ENCODE results near the gene EHBP1L1.

EHBP1L1 gene

DNA sequence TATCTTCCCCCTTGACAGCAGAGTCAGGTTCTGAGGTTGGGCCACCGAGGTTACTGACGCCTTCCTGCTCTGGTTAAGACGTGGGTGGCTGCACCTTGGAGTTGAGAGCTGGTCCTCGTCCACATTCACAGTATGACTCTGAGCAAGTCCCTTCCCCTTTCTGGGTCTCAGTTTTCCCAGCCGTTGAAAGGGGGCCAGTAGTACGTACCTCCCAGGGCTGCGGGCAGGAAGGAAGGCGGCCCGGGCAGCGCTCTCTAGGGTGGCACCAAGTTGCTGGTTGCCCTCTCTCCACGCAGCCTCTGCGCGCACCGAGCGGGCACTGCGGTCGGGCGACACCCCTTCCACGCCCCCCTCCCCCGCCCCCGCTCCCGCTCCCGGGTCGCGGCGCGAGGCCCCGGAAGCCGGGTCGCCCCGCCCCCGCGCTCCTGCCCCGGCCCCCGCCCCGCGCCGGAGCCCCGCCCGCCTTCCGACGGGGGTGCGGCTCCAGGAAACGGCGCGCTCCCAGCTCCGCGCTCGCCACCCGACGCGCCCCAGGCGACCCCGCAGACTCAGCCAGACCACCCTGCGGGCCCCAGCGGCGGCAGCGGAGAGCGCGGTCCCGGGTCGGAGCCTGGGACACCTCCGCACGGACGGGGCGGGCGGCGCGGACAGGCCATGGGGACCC, at the start of gene EHBP1L1:
Gene EHBP1L1, plus strand, starts transcription at position 486 of the 664 bp plus-strand sequence. CDS start 250 bp downstream, outside the sequence.
- DNase-seq = peak; percentile 91

DNA sequence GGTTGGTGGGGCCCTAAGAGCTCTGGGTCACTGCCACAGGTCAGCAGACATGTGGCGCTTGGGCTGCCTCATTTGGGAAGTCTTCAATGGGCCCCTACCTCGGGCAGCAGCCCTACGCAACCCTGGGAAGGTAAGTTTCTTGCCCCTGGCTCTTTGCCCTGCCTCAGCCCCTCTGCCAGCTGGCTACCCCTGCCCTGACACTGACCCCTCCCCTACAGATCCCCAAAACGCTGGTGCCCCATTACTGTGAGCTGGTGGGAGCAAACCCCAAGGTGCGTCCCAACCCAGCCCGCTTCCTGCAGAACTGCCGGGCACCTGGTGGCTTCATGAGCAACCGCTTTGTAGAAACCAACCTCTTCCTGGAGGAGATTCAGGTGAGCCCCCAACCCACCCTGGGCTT, 49.1 kb upstream of the EHBP1L1 start:
- no peak for DNase-seq

- DNase-seq = no peak
These were observed 47.0 kb upstream of the EHBP1L1 start for GRCh38 chr11:65528819-65529350.

DNA sequence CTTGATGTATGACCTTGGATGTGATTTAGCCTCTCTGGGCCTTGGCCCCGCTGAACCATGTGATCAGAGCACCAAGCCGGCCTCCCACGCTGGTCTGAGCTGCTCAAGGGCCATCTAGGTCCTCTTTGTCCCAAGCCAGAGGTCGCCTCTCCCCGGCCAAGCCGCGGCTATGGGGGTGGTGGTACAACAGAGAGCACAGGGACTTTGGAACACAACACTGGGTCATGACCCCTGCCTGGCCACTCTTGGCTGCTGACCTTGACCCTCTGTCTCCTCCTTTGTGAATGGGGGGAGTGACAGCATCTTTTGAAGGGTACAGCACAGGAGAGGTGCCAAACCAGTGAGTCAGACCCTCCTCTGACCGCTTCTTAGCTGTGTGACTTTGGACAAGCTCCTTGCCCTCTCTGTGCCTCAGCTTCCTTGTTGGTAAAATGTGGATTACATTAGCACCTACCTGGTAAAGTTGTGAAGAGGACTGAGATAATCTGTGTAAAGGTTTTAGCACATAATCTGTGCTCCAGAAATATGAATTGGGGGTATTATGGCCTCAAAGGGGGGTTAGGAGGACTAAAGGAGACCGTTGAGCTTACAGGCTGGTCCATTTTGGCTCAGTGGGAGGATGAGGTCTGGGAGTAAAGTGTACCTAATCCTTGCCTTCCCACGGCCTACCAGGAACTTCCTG, 46.2 kb upstream of the EHBP1L1 start:
- DNase-seq = no peak

DNA sequence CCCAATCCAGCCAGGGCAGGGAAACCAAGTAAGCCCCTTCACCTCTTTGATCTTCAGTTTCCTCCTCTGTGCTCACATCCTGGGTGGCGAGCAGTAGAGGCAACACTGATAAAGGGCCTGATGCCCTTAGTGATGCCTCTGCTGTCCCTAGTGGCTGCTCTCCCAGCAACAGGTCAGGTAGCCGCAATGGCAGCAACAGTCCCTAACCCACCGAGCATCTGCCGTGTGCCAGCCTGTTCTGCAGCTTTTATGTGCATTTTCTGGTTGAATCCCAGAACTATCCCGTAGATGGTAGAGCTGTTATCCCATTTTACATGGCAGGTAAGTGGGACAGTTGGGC, 45.7 kb upstream of the EHBP1L1 start:
- peak; percentile 37 for DNase-seq

- DNase-seq = no peak
These were observed 43.3 kb upstream of the EHBP1L1 start for GRCh38 chr11:65532388-65533064.

DNA sequence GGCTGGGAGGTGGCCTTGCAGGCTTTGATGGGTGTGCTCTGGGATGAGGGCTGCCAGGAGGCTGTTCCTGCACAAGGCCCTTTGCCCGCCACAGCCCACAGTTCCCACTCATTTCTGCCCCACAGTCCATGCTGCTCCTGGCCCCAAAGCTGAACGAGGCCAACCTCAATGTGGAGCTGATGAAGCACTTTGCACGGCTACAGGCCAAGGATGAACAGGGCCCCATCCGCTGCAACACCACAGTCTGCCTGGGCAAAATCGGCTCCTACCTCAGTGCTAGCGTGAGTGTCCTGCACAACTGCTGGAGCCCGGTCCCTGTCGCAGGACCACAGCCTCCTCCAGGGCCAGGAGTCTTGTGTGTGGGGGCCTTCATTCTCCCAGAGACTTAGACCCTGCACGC, 40.8 kb upstream of the EHBP1L1 start:
- no peak for DNase-seq

DNA sequence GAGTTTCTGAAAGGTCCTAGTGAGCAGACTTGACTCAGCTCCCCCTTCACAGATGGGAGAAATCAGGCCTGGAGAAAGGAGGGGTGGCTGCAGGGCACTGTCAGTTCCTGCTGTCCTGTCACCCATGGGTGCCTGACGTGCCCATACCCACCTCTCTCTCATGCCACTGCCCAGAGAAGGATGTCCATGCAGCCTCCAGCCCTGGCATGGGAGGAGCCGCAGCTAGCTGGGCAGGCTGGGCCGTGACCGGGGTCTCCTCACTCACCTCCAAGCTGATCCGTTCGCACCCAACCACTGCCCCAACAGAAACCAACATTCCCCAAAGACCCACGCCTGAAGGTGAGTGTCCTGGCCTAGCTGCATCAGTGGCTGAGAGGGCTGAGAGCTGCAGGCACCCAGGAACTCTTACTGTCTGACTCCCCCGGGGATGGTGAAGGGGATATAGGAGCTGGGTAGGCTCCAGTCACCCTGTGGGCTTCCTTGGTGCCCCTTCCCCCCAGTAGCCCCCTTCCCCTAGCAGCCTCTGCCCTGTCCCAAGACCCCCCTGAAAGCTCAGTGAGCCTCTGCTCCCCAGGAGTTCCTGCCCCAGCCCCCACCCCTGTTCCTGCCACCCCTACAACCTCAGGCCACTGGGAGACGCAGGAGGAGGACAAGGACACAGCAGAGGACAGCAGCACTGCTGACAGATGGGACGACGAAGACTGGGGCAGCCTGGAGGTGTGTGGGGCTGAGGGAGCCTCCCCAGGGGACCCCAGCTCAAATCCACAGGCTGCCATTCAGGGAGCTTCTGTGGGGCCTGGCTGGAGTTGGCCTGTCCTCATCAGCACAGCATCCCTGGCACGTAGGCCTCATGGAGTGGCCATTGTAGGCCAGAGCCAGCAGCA, 39.2 kb upstream of the EHBP1L1 start:
- DNase-seq = no peak

DNA sequence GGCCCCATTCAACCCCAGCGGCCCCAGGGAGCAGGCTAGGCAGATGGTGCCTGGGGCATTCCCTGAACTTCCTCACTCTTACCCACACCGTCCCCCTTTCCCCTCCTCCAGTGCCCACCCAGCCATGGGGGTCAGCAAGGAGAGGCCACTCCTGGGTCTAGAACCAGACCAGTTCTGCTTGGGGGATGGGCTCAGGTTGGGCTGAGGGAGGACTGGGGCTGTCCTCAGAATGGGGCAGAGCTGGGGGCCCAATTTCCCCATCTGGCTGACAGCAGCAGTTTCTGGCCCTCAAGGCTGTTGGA, 38.6 kb upstream of the EHBP1L1 start:
- no peak for DNase-seq

DNA sequence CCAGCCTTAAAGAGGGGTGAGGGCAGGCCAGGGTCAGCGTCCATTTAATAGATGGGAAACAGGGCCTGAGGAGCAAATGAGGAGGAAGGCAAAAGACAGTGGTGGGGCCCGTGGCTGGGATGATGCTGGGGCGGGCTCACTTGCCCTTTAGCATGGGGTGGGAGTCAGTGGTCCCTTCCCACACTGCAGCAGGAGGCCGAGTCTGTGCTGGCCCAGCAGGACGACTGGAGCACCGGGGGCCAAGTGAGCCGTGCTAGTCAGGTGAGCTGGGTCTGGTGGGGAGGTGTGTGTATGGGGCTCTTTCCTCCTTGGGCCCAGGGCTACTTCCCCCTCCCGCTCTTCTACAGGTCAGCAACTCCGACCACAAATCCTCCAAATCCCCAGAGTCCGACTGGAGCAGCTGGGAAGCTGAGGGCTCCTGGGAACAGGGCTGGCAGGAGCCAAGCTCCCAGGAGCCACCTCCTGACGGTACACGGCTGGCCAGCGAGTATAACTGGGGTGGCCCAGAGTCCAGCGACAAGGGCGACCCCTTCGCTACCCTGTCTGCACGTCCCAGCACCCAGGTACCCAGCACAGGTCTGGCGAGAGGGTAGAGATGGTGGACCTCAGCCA, 38.1 kb upstream of the EHBP1L1 start:
- no peak for DNase-seq

DNA sequence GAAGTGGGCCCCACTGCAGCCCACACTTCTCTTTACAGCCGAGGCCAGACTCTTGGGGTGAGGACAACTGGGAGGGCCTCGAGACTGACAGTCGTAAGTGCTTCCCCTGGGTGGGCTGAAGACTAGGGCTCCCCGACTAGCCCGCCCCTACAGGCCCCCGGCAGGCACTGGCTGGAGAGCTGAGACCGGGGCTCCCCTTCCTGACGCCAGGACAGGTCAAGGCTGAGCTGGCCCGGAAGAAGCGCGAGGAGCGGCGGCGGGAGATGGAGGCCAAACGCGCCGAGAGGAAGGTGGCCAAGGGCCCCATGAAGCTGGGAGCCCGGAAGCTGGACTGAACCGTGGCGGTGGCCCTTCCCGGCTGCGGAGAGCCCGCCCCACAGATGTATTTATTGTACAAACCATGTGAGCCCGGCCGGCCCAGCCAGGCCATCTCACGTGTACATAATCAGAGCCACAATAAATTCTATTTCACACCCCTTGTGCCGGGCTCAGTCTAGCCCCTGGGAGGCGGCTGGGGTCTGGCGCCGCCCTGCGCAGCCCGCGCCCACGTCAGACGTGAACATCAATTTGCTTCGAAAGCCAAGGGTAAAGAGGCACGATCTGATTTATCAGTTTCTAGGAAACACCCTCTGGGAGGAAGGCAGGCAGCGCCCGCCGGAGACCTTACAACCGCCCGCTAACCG, 37.5 kb upstream of the EHBP1L1 start:
- no peak for DNase-seq

GRCh38 chr11:65538915-65539743, 36.7 kb upstream of the EHBP1L1 start:
- no peak for DNase-seq

- no peak for DNase-seq
These were observed 36.0 kb upstream of the EHBP1L1 start for GRCh38 chr11:65539744-65540289.

DNA sequence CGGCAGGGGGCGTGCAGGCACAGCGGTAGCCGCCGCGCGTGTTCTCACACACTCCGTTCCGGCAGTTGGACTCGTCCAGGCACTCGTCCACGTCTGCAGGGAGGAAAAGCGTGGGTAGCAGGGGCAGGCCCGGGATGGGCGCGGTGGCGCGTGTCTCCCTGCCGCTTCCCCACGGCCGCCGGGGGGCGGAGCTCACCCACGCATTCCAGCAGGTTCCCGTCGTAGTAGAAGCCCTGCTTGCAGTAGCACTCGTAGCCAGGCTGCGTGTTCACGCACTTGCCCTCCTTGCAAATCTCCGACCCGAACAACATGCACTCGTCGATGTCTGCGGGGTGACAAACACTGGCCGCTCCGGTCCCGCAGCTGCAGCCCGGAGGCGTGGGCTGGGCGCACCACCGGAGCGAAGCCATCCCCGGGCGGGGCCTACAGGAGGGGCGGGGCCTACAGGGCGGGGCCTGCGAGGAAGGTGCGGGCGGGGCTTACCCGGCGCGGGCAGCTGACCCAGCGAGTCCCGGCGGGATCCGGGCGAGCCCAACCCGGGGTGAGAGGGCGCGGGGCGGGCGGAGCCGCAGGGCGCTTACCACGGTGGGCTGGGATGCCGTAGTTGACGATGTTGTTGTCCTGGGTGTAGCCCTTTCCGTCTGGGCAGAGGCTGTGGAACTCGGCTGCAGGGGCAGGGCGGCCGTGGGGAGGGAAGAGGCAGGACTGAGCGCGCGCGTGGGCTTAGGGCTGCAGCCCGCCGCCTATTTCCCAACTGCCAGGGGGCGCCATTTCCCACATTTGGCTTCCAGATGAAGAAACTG, 35.4 kb upstream of the EHBP1L1 start:
- DNase-seq = peak; percentile 93

- no peak for DNase-seq
These were observed 34.5 kb upstream of the EHBP1L1 start for GRCh38 chr11:65541093-65541982.

DNA sequence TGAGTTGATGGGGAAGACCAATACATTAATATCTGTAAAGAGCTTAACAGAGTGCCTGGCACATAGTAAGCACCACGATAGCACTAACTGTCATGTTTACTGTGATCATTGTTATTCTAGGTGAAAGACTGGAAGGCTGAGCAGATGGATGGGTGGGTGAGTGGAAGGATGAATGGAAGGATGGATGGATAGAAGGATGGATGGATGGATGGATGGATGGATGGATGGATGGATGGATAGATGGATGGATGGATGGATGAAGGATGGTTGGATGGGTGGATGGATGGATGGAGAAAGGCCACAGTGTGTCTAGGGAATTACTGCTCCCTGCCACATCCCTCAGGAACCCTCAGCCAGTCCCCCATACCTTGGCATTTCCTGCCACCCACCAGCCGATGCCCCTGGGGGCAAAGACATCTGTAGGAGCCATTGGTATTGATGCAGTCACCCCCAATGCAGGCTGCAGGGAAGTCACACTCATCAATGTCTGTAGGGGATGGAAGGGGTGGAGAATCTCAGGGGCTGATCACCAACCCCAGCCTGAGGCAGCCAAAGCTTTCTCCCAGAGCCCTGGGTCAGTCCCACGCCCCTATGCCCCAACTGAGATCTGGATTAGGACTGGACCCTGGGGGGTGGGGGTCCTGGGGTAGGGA, 33.0 kb upstream of the EHBP1L1 start:
- DNase-seq = no peak

GRCh38 chr11:65545853-65546216, 30.0 kb upstream of the EHBP1L1 start:
- DNase-seq = no peak

GRCh38 chr11:65546217-65546958, 29.5 kb upstream of the EHBP1L1 start:
- peak; percentile 98 for DNase-seq
